ENCODE results near the gene CREBL2.
"Not testable (repeated sequence)": the region's sequence is repeated elsewhere in the genome, so short reads cannot be mapped to it uniquely, and the experiment has no call there.

CREBL2 gene, protein sequence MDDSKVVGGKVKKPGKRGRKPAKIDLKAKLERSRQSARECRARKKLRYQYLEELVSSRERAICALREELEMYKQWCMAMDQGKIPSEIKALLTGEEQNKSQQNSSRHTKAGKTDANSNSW

DNA sequence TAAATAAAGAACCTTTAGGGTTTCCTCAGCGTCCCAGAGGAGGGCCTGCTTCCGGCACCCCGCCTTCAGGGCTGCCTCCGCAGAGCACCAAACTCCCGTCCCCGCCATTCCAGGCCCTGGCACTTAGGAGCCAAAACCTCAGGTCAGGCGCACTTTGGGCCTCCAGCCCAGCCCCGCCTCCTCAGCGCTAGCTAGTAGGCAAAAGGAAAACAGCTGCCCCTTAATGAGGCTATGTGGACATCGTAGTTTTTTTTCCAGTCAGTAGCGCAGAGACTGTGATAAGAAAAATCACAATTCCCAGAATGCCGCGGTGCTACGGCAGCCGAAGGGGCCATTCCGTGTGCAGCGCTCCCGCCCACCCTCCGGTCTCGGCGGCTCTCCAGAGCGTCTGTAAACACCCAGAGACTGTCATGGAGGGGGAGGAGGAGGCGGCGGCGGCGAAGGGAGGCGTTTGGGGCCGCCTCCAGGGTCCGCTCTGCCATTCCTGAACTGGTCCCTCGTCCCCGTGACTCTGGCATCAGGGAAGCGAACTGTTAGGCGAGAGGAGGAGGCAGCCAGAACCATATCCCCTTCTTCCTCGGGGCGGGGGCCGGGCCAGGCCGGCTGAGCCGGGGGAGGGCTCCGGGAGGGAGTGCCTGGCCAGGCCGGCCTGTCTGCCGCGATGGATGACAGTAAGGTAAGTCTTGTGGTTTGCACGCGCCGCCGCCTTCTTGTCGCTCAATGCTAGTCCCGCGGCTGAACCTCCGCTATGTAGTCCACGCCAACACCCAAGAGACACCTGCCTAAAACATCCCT, at the start of gene CREBL2:
Gene CREBL2, plus strand, starts transcription at position 365 of the 795 bp plus-strand sequence. Its CDS starts 297 bp downstream, at position 662.
- DNase-seq = peak; percentile 94

DNA sequence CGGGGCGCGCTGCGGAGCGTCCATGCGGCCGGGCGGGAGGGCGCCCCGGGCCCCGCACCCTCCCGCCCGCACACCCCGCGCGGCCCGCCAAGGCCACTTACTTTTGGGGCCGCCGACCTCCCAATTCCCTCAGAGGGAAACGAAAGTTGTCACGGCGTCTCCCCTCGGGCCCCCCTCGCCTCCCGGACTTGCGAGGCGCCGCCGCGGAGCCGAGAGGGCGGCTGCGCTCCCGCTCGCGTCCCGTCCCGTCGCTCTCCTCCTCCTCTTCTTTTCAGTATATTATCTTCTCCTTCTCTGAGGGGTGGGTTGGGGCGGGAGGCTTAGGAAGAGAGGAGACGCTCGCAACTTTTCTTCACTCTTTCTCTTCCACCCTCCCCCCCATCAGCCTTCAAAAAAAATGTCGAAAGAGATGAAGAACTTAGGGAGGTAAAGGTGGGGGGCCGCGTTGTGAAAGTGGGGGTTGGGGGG, 49.6 kb upstream of the CREBL2 start:
- peak; percentile 39 for DNase-seq

DNA sequence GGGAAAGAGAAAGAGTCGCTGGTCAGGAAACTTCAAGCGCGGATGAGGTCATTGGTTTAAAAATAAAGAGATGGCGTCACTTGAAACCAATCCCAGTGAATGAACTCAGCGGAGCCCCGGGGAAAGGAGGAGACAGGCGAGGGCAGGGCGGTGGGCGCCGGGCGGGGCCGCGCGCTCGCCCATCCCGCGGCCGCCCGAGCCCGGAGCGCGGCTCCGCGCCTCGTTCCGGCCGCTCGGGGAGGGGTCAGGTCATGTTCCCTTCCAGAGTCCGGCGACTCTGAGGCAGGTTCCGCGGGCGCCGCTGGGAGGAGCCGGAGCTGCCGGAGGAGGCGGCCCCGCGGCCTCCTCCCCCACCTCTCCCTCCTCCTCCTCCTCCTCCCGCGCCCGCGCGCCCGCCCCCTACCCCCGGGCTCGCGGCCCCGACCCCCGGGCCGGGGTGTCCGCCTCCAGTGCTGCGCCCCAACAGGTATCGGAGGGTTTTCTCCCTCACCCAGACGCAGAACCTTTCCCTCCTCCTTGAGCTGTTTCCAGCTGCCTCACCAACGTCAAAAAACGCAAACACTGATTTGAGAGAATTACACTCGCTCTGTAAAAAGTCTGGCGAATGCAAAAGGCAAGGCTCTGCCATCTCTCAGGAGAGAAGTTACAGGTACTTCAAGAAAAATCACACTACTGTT, 49.0 kb upstream of the CREBL2 start, which contains the start of gene DUSP16:
Gene DUSP16, minus strand, starts transcription at position 279 of the 677 bp plus-strand sequence. CDS start 41,765 bp downstream, outside the sequence.
- DNase-seq = peak; percentile 91

DNA sequence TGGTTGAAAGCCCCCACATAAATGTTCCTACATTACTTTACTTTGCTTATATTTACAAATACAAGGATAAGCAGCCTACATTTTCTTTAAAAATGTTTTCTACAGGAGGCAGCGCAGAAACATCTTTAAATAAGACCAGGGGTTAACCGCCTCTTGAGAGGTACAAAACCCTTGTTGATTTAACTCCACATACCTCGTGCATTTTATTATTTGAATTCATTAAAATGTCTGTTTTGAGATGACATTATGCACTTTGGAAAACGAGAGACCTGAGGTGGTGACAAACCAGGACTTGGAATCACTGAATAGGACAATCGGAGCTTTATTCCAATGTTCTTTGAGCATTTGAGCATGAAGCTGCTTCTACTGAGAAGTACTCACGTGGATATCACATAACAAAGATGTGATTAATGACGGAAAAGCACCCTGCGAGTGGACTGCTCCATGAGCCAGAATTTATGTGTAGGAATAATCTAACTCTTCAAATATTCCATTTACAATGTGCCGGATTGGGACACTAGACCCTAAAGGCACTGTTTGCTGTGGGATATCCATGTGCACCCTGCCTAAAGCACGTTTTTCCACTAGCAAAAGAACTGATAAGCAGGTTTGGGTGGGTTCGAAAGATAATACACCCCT, 48.3 kb upstream of the CREBL2 start:
- peak; percentile 28 for DNase-seq

DNA sequence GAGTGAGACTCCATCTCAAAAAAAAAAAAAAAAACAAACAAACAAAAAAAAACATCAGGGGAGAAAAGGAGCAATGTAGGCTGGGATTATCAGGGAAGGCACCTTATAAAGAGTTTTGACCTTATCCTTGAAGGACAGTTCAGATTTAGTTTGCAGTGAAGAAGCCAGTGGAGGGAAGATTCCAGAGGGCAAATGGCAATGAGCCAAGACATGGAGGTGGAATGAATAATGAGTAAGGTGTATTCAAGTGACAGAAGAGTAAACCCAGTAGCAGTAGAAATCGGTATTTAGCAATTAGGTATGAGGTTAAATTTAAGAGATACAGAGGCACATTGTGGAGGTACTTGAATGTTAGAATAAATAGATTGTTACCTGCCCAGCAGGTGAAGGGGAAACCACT, 46.8 kb upstream of the CREBL2 start:
- peak; percentile 13 for DNase-seq

DNA sequence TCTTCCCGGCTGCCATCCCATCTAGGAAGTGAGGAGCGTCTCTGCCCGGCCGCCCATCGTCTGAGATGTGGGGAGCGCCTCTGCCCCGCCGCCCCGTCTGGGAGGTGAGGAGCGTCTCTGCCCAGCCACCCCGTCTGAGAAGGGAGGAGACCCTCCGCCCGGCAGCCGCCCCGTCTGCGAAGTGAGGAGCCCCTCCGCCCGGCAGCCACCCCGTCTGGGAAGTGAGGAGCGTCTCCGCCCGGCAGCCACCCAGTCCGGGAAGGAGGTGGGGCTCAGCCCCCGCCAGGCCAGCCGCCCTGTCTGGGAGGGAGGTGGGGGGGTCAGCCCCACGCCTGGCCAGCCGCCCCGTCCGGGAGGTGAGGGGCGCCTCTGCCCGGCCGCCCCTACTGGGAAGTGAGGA, 45.7 kb upstream of the CREBL2 start:
- DNase-seq = not testable (repeated sequence)

DNA sequence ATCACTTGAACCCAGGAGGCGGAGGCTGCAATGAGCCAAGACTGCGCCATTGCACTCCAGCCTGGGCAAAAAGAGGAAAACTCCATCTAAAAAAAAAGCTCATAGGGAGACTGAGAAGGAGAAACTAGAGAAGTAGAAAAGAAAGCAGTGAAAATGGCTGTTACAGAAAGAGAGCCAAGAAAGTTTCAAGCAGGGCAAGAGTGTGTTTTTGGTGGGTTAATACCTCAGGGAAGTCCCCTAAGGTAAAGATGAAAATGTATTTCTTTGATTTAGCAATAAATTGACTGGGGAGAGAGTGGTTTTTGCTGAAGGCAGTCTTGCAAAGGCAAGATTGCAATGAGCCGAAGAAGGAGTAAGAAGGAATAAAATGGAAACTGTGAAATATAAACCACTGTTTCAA, 39.0 kb upstream of the CREBL2 start:
- DNase-seq = no peak

DNA sequence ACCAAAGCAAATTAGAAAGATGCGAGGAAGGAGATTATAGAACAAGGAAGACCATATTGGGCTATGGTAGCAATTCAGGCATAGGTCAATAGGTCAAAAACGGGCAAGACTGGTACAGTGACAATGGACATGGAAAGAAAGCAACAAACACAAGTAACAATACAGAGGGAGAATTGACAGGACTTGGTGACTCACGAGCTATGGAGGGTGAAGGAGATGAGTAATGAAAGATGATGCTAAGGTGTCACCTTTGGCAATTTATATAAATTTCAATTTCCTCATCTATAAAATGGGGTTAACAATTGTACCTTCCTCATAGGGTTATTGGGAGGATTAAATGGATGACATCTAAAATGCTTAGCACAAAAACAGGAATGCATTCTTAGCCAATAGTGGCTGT, 33.9 kb upstream of the CREBL2 start:
- no peak for DNase-seq

DNA sequence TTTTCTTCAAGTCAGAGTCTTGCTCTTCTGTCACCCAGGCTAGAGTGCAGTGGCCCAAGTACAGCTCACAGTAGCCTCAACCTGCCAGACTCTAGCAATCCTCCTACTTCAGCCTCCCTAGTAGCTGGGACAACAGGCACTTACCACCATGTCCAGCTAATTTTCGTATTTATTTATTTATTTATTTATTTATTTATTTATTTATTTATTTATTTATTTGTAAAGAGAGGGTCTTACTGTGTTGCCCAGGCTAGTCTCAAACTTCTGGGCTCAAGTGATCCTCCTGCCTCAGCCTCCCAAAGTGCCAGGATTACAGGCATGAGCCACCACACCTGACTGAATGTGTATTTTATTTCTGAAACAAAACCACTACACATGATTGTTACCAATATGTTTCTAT, 31.0 kb upstream of the CREBL2 start:
- not testable (repeated sequence) for DNase-seq

DNA sequence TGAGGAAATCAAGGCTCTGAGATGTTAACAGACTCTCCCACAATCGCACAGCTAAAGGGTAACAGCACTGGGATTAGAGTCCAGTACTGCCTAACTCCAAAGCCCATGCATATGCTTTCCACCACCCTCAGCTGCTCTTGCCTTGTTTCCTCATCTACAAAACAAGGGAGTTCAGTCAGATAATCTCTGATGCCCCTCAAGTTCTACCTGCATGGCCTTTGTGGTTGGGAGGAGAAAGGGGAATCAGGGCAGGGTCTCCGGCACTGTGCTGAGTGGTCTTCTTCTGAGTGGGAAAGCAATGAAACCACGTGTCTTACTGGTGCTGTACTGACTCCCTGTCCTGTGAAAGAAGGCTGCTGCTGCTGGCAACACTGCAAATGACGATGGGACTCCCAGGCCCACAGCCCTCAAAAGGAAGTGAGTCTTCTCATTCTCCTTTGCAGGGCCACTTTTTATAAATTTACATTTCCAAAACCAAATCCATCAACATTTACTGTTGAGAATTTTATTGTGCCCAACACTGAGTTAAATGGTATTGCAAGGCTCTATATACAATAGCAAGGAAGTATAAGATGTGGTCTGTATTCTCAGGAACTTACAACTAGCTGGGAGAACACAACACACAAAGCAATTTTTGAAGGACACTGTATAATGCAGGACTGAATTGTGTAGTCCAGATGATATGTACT, 29.3 kb upstream of the CREBL2 start:
- no peak for DNase-seq

DNA sequence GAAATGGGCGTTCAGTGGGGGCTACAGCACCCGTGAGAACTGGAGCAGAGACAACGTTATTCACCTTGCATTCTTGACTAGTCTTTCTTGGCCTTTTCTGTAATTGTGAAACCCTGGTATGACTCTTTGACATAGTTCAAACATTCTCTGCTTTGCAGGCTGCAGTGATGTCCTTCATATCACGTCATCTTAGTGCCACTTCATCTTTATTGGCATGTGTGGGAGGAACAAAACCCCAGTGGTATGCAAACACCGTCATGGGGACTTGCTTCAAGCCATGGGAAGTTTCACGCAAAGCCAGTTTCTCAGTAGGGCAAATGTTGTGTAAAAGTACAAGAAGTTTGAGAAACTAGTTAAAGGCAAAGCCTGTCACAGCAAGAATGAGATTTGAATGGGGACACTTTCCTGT, 28.8 kb upstream of the CREBL2 start:
- no peak for DNase-seq

DNA sequence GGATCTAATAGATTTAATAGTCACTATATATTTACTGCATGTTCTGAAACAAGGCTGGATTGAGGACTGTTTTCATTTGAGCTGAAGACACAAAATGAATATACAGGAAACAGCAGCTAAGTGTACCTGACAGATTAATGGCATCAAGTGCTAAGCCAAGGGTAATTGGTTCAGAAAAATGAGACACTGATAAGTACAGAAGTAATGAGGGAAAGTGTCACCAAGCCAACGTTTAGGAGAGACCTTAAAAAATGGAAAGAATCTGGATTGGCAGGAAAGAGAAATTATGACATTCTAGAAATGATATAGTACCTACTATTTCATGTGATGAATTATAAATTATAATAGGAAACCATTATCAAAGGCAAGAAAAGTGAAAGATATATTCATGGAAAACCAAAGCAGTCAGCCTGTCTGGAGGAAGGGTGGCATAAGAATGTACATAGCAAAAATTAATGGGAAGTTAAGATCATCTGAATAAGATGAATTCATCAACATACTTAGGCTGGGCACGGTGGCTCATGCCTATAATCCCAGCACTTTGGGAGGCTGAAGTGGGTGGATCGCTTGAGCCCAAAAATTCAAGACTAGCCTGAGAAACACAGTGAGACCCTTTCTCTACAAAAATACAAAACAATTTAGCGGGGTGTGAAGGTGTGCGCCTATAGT, 28.0 kb upstream of the CREBL2 start:
- DNase-seq = no peak

DNA sequence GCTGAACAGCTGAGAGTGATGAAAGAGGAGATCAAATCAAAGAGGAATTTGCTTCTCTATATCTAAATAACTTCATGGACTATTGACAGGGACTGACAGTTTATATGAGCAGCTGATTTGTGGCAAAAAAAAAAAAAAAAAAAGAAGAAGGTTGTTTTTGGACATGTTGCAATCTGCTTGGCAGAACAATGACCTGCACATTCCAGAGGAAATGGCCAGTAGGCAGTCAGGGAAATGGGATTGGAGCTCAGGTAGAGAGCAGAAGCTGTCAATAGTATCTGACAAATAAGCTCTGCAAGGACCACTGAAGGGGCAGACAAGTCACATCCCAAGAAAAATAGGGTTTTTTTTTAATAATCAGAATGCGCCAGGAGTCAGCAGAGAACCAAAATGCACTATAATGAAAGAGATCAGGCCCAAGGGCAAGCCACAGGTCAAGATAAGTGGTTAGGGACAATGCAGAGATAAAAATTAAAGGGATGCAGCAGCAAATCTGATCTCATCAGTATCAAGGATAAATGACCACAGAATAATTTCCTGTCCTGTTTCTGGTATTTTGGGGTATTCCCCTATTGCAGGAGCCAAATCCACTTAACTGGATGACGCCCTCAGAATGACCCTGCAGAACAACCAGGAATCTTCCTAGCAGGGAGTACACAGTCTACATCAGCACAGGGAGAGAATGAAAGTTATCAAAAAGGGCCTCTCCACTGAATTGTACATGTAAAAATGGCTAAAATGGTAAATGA, 26.4 kb upstream of the CREBL2 start:
- no peak for DNase-seq

DNA sequence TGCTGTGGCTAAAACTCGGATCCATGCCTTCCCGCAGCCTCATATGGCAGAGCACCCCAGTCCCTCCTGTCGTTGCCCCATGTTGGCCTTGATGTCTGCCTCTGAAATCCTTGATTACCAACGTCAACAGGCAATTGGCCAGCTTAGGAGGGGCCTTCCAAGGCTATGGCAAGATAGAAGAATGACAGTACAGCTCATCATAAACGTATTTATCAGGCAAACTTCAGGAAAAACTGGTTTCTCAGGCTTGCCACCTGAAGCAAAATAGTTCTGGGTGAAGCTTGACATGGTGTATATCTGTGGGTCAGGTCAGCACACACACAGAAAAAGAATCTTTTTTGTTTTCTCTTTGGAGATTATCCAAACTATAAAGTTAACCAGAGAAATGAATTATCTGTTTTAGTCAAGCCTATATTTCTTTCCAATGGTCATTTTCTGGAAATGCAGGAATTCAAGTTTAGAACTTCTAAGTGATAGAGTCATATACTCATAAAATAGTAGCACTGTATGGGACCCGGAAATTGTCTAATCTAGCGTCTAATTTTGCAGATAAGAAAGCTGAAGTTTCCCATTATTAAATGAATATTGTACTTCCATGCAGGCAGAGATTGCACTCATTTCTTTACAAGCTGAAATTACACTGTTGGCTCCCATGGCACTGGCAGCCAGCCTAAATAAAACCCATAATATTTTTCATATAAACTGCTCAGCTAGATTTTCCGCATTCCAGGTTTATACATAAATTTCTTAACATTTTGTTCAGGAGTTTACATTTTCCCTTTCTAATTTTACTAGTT, 24.6 kb upstream of the CREBL2 start:
- DNase-seq = no peak

DNA sequence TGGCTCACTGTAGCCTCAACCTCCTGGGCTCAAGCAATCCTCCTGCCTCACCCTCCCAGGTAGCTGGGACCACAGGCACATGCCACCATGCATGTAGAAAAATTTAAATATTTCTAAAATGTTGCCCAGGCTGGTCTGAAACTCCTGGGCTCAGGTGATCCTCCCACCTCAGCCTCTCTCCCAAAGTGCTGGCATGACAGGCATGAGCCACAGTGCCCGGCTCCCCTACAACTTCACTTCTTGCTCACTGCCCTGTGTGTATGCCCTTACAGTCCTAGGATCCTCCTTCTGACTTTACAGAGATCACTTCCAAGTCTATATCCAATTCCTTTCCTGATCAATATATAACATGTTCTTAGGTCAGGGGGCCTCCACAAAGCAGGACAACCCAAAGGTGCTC, 23.8 kb upstream of the CREBL2 start:
- no peak for DNase-seq

DNA sequence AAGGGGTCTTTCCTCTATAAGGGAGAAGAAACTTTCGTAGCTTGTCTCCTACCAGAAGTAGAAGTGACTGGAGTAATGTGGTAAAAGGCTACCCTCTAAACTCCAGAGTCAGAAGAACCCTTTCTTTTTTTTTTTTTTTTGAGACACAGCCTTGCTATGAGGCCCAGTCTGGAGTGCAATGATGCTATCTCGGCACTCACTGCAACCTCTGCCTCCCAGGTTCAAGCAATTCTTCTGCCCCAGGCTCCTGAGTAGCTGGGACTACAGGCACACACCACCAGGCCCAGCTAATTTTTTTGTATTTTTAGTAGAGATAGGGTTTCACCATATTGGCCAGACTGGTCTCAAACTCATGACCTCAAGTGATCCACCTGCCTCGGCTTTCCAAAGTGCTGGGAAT, 23.2 kb upstream of the CREBL2 start:
- not testable (repeated sequence) for DNase-seq

DNA sequence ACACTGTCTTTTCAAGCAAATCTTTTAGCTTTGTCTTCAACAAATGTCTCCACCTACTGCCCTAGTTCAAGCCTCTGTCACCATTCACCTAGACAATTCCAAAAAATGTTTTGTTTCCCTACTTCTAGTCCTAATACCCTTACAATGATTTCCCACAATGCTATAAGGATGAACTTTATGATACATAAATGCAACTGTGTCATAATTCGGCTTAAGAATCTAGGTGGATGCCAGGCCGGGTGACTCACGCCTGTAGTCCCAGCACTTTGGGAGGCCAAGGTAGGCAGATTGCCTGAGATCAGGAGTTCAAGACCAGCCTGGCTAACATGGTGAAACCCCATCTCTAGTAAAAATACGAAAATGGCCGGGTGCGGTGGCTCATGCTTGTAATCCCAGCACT, 20.7 kb upstream of the CREBL2 start:
- DNase-seq = no peak

DNA sequence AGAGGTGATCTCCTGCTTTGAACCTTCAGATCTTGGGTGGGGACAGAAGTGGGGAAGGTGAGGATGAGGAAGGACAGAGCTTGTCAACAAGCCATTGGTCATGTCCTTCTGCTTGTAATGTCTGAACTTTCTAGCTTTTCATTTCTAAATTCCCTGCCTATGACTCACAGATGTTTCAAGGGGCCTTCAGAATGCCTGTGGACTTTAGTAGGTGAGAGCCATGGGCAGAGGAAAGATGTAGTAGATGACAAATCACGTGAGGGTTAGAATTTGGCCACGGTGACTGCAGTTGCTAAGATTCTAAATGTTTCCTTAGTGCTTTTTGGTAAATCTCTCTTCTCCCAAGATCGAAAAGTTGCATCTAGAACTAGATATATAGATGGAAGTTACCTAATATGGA, 18.7 kb upstream of the CREBL2 start:
- no peak for DNase-seq

DNA sequence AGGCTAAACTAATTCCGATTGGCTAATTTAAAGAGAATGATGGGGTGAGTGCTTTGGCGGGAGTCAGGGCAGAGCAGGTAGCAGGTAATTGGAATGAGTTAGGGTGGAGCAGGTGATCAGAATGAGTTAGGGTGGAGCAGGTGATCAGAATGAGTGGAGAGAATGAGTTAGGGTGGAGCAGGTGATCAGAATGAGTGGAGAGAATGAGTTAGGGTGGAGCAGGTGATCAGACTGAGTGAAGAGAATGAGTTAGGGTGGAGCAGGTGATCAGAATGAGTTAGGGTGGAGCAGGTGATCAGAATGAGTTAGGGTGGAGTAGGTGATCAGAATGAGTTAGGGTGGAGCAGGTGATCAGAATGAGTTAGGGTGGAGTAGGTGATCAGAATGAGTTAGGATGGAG, 15.7 kb upstream of the CREBL2 start:
- not testable (repeated sequence) for DNase-seq

DNA sequence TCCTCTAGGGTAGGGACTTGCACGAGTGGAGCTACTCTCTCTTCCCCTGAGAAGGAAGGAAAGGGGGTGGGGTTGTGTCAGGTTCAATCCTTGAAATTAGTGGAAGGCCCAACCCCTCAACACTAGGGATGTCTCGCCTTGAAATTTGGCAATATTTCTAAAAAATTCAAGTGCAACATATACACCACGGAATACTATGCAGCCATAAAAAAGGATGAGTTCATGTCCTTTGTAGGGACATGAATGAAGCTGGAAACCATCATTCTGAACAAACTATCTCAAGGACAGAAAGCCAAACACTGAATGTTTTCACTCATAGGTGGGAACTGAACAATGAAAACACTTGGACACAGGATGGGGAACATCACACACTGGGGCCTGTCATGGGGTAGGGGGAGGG, 15.1 kb upstream of the CREBL2 start:
- not testable (repeated sequence) for DNase-seq

DNA sequence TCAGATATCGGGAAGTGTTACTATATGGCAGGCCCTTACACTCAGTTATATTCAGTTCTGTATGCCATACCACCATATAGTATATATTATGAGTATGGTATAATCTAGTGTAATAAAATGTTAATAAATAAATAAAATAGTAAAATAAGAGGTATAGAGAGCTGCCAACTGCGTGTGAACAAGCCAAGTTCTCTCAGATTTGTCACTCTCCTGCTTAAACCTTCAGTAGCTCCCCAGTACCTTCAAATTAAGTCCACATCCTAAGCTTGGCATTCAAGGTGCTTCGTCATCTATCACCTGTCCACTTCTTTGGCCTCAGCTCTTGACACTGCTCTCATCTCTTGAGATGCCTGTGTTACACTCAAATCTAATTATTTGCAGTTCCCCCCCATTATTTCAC, 12.8 kb upstream of the CREBL2 start:
- DNase-seq = no peak
